OCI-LY1 (cell line): ENCODE data around the gene UBE2G2.

Source experiments
- H2AFZ ChIP-seq: fragments of 200-600 bp; sonication (generic), shearing (Covaris generic); 2 replicates; pipeline ENCODE4 v1.6.0; 2014; ENCODE audit warnings: antibody characterized with exemption, mild to moderate bottlenecking, low read length
- H3F3A ChIP-seq: fragments of 200-600 bp; sonication (generic), shearing (Covaris generic); 2 replicates; pipeline ENCODE4 v1.6.0; 2014; ENCODE audit warnings: mild to moderate bottlenecking, antibody characterized with exemption, low read length, moderate library complexity; ENCODE audit not compliant: insufficient read depth
- H3K27ac ChIP-seq: fragments of 200-600 bp; sonication (generic); 2 replicates; pipeline ENCODE4 v1.5.1; 2014; ENCODE audit warnings: low read length, mixed run types, mild to moderate bottlenecking, low read depth; ENCODE audit not compliant: poor library complexity, severe bottlenecking
- H3K27me3 ChIP-seq: fragments of 200-600 bp; sonication (generic); 2 replicates; pipeline ENCODE4 v1.6.0; 2014; ENCODE audit warnings: antibody characterized with exemption, mild to moderate bottlenecking, low read length, moderate library complexity; ENCODE audit not compliant: insufficient read depth
- H3K36me3 ChIP-seq: fragments of 200-600 bp; sonication (generic); 2 replicates; pipeline ENCODE4 v1.6.1; 2014; ENCODE audit warnings: mild to moderate bottlenecking, antibody characterized with exemption, low read length, moderate library complexity, mixed read lengths; ENCODE audit not compliant: insufficient read depth
- H3K4me1 ChIP-seq: fragments of 200-600 bp; sonication (generic); 2 replicates; pipeline ENCODE4 v1.5.1; 2014; ENCODE audit warnings: mild to moderate bottlenecking, low read length, moderate library complexity; ENCODE audit not compliant: insufficient read depth, severe bottlenecking
- H3K4me2 ChIP-seq: fragments of 200-600 bp; sonication (generic), shearing (Covaris generic); 2 replicates; pipeline ENCODE4 v1.6.1; 2014; ENCODE audit warnings: low read length
- H3K4me3 ChIP-seq: fragments of 200-600 bp; sonication (generic); 2 replicates; pipeline ENCODE4 v1.5.1; 2014; ENCODE audit warnings: low read length, low read depth, mild to moderate bottlenecking, mixed read lengths; ENCODE audit not compliant: poor library complexity, severe bottlenecking
- H3K79me2 ChIP-seq: fragments of 200-600 bp; shearing (Covaris generic); 2 replicates; pipeline ENCODE4 v1.6.1; 2016; ENCODE audit warnings: mixed run types, low read length, mixed read lengths; ENCODE audit not compliant: insufficient read depth
- H3K9ac ChIP-seq: fragments of 200-600 bp; sonication (generic), shearing (Covaris generic); 2 replicates; pipeline ENCODE4 v1.6.1; 2014; ENCODE audit warnings: mild to moderate bottlenecking, low read length, mixed read lengths
- H3K9me2 ChIP-seq: fragments of 200-600 bp; sonication (generic), shearing (Covaris generic); 2 replicates; pipeline ENCODE4 v1.6.1; 2014; ENCODE audit warnings: low read depth, mild to moderate bottlenecking, low read length, mixed read lengths
- H3K9me3 ChIP-seq: fragments of 200-600 bp; shearing (Covaris generic); 2 replicates; pipeline ENCODE4 v1.6.1; 2014; ENCODE audit warnings: low read length, mixed read lengths
- H4K20me1 ChIP-seq: fragments of 200-600 bp; sonication (generic), shearing (Covaris generic); 2 replicates; pipeline ENCODE4 v1.6.0; 2016; ENCODE audit warnings: mild to moderate bottlenecking, low read length; ENCODE audit not compliant: insufficient read depth
- CTCF ChIP-seq: fragments of 200-600 bp; sonication (generic), shearing (Covaris generic); IDR thresholded peaks from 2 replicates; pipeline ENCODE4 v1.5.1; 2017; ENCODE audit warnings: mild to moderate bottlenecking, antibody characterized with exemption, low read length, moderate library complexity, mixed read lengths
- EZH2 ChIP-seq: fragments of 200-600 bp; sonication (generic), shearing (Covaris generic); IDR thresholded peaks from 2 replicates; pipeline ENCODE4 v1.8.0; 2017; ENCODE audit warnings: borderline replicate concordance, mixed run types, mild to moderate bottlenecking, antibody characterized with exemption, low read length, moderate library complexity, mixed read lengths

Gene UBE2G2

GRCh38 chr21:44791993-44792392 is 9.6 kb downstream of the UBE2G2 start:
- no peak overlapping the region for H3K27ac ChIP-seq
- no peaks in the 10 kb centered on the region for H3K9me3 ChIP-seq
- H3K4me1 ChIP-seq: peaks cover 28% of the 10 kb centered on the region
- H3K9ac ChIP-seq: no peak overlapping the region
- peaks cover 96% of the 10 kb centered on the region for H3K79me2 ChIP-seq
- no peak overlapping the region for H2AFZ ChIP-seq
- H3K27me3 ChIP-seq: no peaks in the 10 kb centered on the region
- H3K4me3 ChIP-seq: no peak overlapping the region
- H3F3A ChIP-seq: no peaks in the 10 kb centered on the region
- no peaks in the 10 kb centered on the region for H3K9me2 ChIP-seq
- H4K20me1 ChIP-seq: no peaks in the 10 kb centered on the region; the same call in 1 of the 2 replicates
- TF ChIP-seq CTCF (no peak), EZH2 (no peak)
- H3K4me2 ChIP-seq: no peak overlapping the region
- peaks cover 61% of the 10 kb centered on the region for H3K36me3 ChIP-seq

GRCh38 chr21:44791246-44791645 is 10.4 kb downstream of the UBE2G2 start:
- H3K27ac ChIP-seq: no peak overlapping the region
- no peaks in the 10 kb centered on the region for H3K9me3 ChIP-seq
- no peaks in the 10 kb centered on the region for H3F3A ChIP-seq
- no peak overlapping the region for H3K9ac ChIP-seq
- no peaks in the 10 kb centered on the region; the same call in 1 of the 2 replicates for H4K20me1 ChIP-seq
- H3K4me2 ChIP-seq: no peak overlapping the region
- H3K36me3 ChIP-seq: peaks cover 59% of the 10 kb centered on the region
- TF ChIP-seq EZH2: no peak
- TF ChIP-seq CTCF: no peak
- no peak overlapping the region for H2AFZ ChIP-seq
- no peaks in the 10 kb centered on the region for H3K9me2 ChIP-seq
- peaks cover 32% of the 10 kb centered on the region for H3K4me1 ChIP-seq
- H3K27me3 ChIP-seq: no peaks in the 10 kb centered on the region
- H3K4me3 ChIP-seq: no peak overlapping the region
- H3K79me2 ChIP-seq: peaks cover 95% of the 10 kb centered on the region

GRCh38 chr21:44790368-44790767 is 11.3 kb downstream of the UBE2G2 start:
- peaks cover 63% of the 10 kb centered on the region for H3K36me3 ChIP-seq
- H3K9me3 ChIP-seq: no peaks in the 10 kb centered on the region
- no peaks in the 10 kb centered on the region for H3K9me2 ChIP-seq
- no peak overlapping the region for H2AFZ ChIP-seq
- H3K4me2 ChIP-seq: no peak overlapping the region
- no peaks in the 10 kb centered on the region for H3K27me3 ChIP-seq
- H3F3A ChIP-seq: no peaks in the 10 kb centered on the region
- peaks cover 37% of the 10 kb centered on the region for H3K4me1 ChIP-seq
- H3K27ac ChIP-seq: no peak overlapping the region
- H4K20me1 ChIP-seq: no peaks in the 10 kb centered on the region; the same call in 1 of the 2 replicates
- no peak overlapping the region for H3K4me3 ChIP-seq
- H3K9ac ChIP-seq: no peak overlapping the region
- H3K79me2 ChIP-seq: peaks cover 94% of the 10 kb centered on the region
- TF ChIP-seq CTCF (no peak), EZH2 (no peak)
